Caco-2 (cell line): ENCODE data around the gene GPER1. TPM values are rescaled to one million over a fixed set of nuclear protein-coding genes. Genes with fewer than 3 reads are reported as not detected.

Source experiments
- BruUV-seq: library from RNA; stranded (reverse); fragments of 400-500 nt; replicated peaks from 2 replicates; lab custom pipeline; 2021; lab: Mats Ljungman, UMichigan
- CTCF ChIA-PET: fragments of 300-600 bp; sonication (Branson Sonifier 250); formaldehyde crosslinking; loops from one replicate; lab custom pipeline; 2022; ENCODE audit warnings: antibody characterized with exemption; lab: Charles Lee
- POLR2A ChIA-PET: fragments of 300-600 bp; sonication (Branson Sonifier 250); formaldehyde crosslinking; loops from one replicate; lab custom pipeline; 2022; ENCODE audit warnings: antibody characterized with exemption; lab: Charles Lee
- DNase-seq, 2 experiments: peaks; one replicate each; pipeline versions ENCODE4 v3.0.0 to v3.0.0-alpha.2; 2020 to 2022
- H3K27me3 ChIP-seq: replicated peaks from 2 replicates; pipeline ENCODE4 v1.6.0; 2011; ENCODE audit warnings: low read length; ENCODE audit not compliant: control insufficient read depth, insufficient read depth
- H3K36me3 ChIP-seq: 2 replicates; pipeline ENCODE4 v1.5.1; 2011; ENCODE audit warnings: low read length; ENCODE audit not compliant: control insufficient read depth, insufficient read depth
- H3K4me1 ChIP-seq: fragments of 250-450 bp; sonication (Bioruptor Pico); 2 replicates; pipeline ENCODE4 v1.5.1; 2020; ENCODE audit warnings: mild to moderate bottlenecking
- H3K4me3 ChIP-seq: 2 replicates; pipeline ENCODE4 v1.5.1; 2011; ENCODE audit warnings: low read depth, mild to moderate bottlenecking, control low read depth, low read length
- H3K9me3 ChIP-seq: fragments of 250-450 bp; sonication (Bioruptor Pico); 2 replicates; pipeline ENCODE4 v1.5.1; 2020; ENCODE audit warnings: mild to moderate bottlenecking, moderate library complexity
- H3K27ac Mint-ChIP-seq: one replicate; pipeline ENCODE4 v1.8.0; 2022; ENCODE audit warnings: mixed read lengths; ENCODE audit not compliant: unreplicated experiment
- H3K27me3 Mint-ChIP-seq: one replicate; pipeline ENCODE4 v1.8.0; 2022; ENCODE audit warnings: mixed read lengths; ENCODE audit not compliant: insufficient read depth, unreplicated experiment
- H3K36me3 Mint-ChIP-seq: one replicate; pipeline ENCODE4 v1.8.0; 2022; ENCODE audit warnings: mild to moderate bottlenecking, mixed read lengths; ENCODE audit not compliant: insufficient read depth, unreplicated experiment
- H3K4me1 Mint-ChIP-seq: one replicate; pipeline ENCODE4 v1.8.0; 2022; ENCODE audit warnings: low read depth, mixed read lengths; ENCODE audit not compliant: unreplicated experiment
- H3K4me3 Mint-ChIP-seq: one replicate; pipeline ENCODE4 v1.8.0; 2022; ENCODE audit warnings: mild to moderate bottlenecking, moderate library complexity, mixed read lengths; ENCODE audit not compliant: unreplicated experiment
- H3K9me3 Mint-ChIP-seq: one replicate; pipeline ENCODE4 v1.8.0; 2022; ENCODE audit warnings: mixed read lengths; ENCODE audit not compliant: unreplicated experiment
- CTCF ChIP-seq, 2 experiments: fragments of 200-600 bp in 1 of 2; IDR thresholded peaks; 1 replicate in 1 of 2; 2 replicates in 1 of 2; pipeline versions ENCODE4 v1.5.1 to v1.8.0; 2011 to 2022; ENCODE audit warnings: antibody characterized with exemption in 1 of 2, control low read depth in 1 of 2, inconsistent platforms in 1 of 2, low read depth in 1 of 2, low read length in 1 of 2, mild to moderate bottlenecking in 1 of 2, moderate library complexity in 1 of 2; ENCODE audit not compliant: insufficient read depth in 1 of 2, severe bottlenecking in 1 of 2, unreplicated experiment in 1 of 2
- intact Hi-C: fragments of 100-400 bp; cut with micrococcal nuclease; formaldehyde crosslinking; loops from one replicate; pipeline ENCODE4 v1.10.0; 2022; ENCODE audit not compliant: unreplicated experiment
- total RNA-seq: library from RNA; stranded (reverse); gene quantifications from 2 replicates; pipeline ENCODE4 v1.2.3, GENCODE V29; 2022

GPER1 gene
- total RNA-seq, 1 experiment from 2014 or later = 0.25 TPM

GRCh38 chr7:1094870-1095269 lies 7.0 kb downstream of the GPER1 start:
- no peak overlapping the region for H3K4me3 Mint-ChIP-seq
- no peaks in the 10 kb centered on the region for H3K9me3 ChIP-seq
- H3K27ac Mint-ChIP-seq = no peak overlapping the region
- intact Hi-C loops = no loop called here
- no peak for TF ChIP-seq CTCF (IDR thresholded peaks at IDR 0.05; ENCODE audit: insufficient read depth in 1 of 2, low read depth in 1 of 2, low read length in 1 of 2, severe bottlenecking in 1 of 2, unreplicated experiment in 1 of 2)
- no peaks in the 10 kb centered on the region for H3K36me3 ChIP-seq
- peaks cover 13% of the 10 kb centered on the region for H3K36me3 Mint-ChIP-seq
- no TSS peak for BruUV-seq
- no peaks in the 10 kb centered on the region for H3K4me1 ChIP-seq
- H3K4me1 Mint-ChIP-seq = no peaks in the 10 kb centered on the region
- H3K9me3 Mint-ChIP-seq = no peaks in the 10 kb centered on the region
- H3K27me3 Mint-ChIP-seq = no peaks in the 10 kb centered on the region
- no peak overlapping the region for H3K4me3 ChIP-seq
- no peaks in the 10 kb centered on the region for H3K27me3 ChIP-seq
- CTCF ChIA-PET = interaction anchor here (0.7 kb wide), 1 partner anchor 165 kb away, joined by 3 read pairs; no protein-coding TSS in a partner anchor
- POLR2A ChIA-PET = no interaction called here
- no peak for DNase-seq

GRCh38 chr7:1095621-1096155 lies 7.8 kb downstream of the GPER1 start:
- no peak for DNase-seq
- peaks cover 13% of the 10 kb centered on the region for H3K36me3 Mint-ChIP-seq
- Histone ChIP-seq H3K4me3 (no peak overlapping the region), H3K27me3 (no peaks in the 10 kb centered on the region), H3K36me3 (no peaks in the 10 kb centered on the region), H3K9me3 (no peaks in the 10 kb centered on the region), H3K4me1 (no peaks in the 10 kb centered on the region)
- no TSS peak for BruUV-seq
- no peaks in the 10 kb centered on the region for H3K4me1 Mint-ChIP-seq
- ChIA-PET POLR2A (no interaction called here), CTCF (interaction anchor here (0.6 kb wide), 1 partner anchor 707 kb away, joined by 3 read pairs; no protein-coding TSS in a partner anchor)
- H3K27ac Mint-ChIP-seq = no peak overlapping the region
- H3K27me3 Mint-ChIP-seq = no peaks in the 10 kb centered on the region
- intact Hi-C loops = no loop called here
- H3K9me3 Mint-ChIP-seq = no peaks in the 10 kb centered on the region
- no peak overlapping the region for H3K4me3 Mint-ChIP-seq
- TF ChIP-seq CTCF (IDR thresholded peaks at IDR 0.05; ENCODE audit: insufficient read depth in 1 of 2, low read depth in 1 of 2, low read length in 1 of 2, severe bottlenecking in 1 of 2, unreplicated experiment in 1 of 2) = no peak

GRCh38 chr7:1096156-1097119 lies 8.5 kb downstream of the GPER1 start:
- no peak overlapping the region for H3K4me3 ChIP-seq
- no peaks in the 10 kb centered on the region for H3K27me3 ChIP-seq
- BruUV-seq = no TSS peak
- no peaks in the 10 kb centered on the region for H3K4me1 ChIP-seq
- intact Hi-C loops = no loop called here
- DNase-seq = no peak
- H3K27ac Mint-ChIP-seq = no peak overlapping the region
- TF ChIP-seq CTCF (IDR thresholded peaks at IDR 0.05; ENCODE audit: insufficient read depth in 1 of 2, low read depth in 1 of 2, low read length in 1 of 2, severe bottlenecking in 1 of 2, unreplicated experiment in 1 of 2) = no peak
- no peaks in the 10 kb centered on the region for H3K9me3 ChIP-seq
- ChIA-PET POLR2A (no interaction called here), CTCF (interaction anchor here (0.6 kb wide), 1 partner anchor 708 kb away, joined by 3 read pairs; no protein-coding TSS in a partner anchor)
- H3K36me3 ChIP-seq = no peaks in the 10 kb centered on the region
- H3K27me3 Mint-ChIP-seq = no peaks in the 10 kb centered on the region
- no peaks in the 10 kb centered on the region for H3K4me1 Mint-ChIP-seq
- H3K4me3 Mint-ChIP-seq = no peak overlapping the region
- H3K36me3 Mint-ChIP-seq = peaks cover 13% of the 10 kb centered on the region
- H3K9me3 Mint-ChIP-seq = no peaks in the 10 kb centered on the region
